Right ventricle myocardium inferior (tissue), 1 donor: ENCODE data around the gene PLXNA1. TPM values are rescaled to one million over a fixed set of nuclear protein-coding genes. Genes with fewer than 3 reads are reported as not detected.
A peak's percentile ranks its signal among the peaks of the same experiment; 100 is the strongest.

ENCODE experiments used
- ATAC-seq: fragments of 200-7000 bp; cut with Tn5 transposase; one replicate; pipeline ENCODE4 v1.9.1; 2020; ENCODE audit warnings: mild to moderate bottlenecking, moderate library complexity
- DNase-seq: peaks from one replicate; pipeline ENCODE4 v3.0.0; 2021; ENCODE audit errors: missing footprints
- intact Hi-C: fragments of 100-400 bp; cut with DNase I; formaldehyde crosslinking; loops from one replicate; pipeline ENCODE4 v1.11.0; 2022
- total RNA-seq: library from RNA; stranded (reverse); fragmentation: NEBNext Ultra II Directional; extraction: Animal tissue kit (Norgen Biotek cat#: 25700); gene quantifications from one replicate; pipeline ENCODE4 v1.2.1, GENCODE V29; 2021
- donor health status: DM: no; HTN: yes; CAD: no; lungs with severe emphysema.

Gene PLXNA1
- total RNA-seq, 1 donor from 2014 or later = 29.6 TPM

DNA sequence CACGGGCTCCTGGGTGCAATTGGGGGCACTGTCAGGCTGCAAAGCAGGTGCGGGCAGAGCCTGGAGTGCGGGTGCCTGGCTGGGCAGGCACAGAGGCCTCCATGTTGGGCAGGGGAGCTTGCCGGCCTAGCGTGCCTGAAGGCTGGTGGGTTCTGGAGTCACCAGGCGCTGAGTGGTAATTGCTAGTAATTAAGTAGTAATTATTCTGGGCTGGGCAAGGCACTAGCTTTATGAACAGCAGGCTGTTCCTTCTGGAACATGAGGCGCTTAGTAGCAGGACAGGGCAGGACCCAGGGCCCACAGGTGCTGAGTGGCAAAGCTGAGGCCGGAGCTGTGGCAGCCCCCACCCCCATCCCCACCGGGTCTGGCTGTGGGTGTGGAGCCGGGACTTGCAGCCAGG is 25.3 kb downstream of the PLXNA1 start:
- intact Hi-C loops = no loop called here
- DNase-seq (no peak), ATAC-seq (no peak)

DNA sequence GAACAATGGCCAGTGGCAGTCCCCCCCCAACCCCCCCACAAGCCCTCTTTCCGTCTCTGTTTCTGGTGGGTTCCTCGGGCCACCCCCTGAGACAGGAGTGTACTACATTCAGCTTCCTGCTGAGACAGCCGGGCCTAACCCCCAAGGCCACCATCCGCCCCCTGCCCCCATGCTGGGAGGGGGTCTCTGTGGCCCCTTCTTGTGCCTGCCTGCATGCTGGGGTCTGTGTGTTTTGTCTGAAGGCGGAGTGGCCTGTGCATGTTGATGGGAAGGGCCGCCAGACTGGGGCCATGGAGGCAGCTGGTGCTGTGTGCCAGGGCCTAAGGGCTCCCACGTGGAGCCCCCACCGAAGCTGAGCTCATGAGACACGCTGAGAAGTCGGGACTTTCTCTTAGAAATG is 26.6 kb downstream of the PLXNA1 start:
- ATAC-seq (no peak), DNase-seq (no peak)
- intact Hi-C loops = no loop called here

DNA sequence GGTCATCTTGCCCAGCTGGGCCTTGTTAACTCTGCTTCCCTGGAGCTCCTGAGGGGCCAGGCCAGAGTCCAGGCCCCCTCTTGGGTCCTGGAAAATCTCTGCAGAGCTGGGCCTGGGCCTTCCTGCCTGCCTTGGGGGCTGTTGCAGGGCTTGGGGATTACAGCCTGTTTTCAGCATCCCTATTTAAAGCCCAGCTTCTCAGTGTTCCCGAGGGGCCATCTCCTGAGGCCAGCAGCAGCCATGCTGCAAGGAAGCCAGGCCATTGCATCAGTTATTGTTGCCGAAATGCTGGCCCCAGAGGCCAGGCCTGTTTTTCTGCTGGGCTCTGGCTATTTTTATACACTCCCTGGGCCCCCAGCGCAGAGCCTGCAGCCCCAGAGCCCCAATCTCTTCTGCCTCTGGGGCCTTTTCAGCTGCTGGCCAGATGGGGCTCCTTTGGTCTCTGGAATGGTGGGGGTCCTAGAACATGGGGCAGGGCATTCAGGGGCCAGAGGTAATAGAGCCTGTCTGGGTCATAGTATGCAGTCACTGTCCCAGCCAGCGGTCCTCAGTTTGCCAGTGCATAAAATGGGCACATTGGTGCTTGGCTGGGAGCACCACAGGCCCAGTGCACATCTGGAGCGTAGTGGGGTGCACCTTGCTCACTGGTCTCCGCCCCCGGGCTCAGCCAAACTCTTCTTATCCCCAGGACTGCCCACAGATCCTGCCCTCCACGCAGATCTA is 28.5 kb downstream of the PLXNA1 start:
- peak; percentile 79 for DNase-seq
- peak; percentile 69 for ATAC-seq
- intact Hi-C loops = no loop called here

DNA sequence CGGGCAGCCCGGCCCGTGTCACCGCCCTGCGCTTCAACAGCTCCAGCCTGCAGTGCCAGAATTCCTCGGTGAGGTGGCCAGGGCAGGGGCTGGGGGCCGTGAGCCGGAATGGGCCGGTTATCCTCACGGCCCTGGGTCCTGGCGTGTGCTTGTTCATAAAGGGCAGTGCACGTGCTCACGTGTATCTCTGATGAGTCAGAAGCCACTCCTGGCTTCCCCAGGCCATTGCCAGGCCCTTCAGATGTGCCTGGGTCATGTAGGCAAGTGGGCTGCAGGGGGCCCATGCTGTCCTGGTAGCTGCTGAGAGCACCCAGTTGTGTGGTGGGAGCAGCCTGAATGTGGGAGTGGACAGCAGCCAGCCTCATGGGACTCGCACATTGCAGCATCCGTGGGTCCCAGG is 29.2 kb downstream of the PLXNA1 start:
- DNase-seq = no peak
- intact Hi-C loops = no loop called here
- no peak for ATAC-seq

DNA sequence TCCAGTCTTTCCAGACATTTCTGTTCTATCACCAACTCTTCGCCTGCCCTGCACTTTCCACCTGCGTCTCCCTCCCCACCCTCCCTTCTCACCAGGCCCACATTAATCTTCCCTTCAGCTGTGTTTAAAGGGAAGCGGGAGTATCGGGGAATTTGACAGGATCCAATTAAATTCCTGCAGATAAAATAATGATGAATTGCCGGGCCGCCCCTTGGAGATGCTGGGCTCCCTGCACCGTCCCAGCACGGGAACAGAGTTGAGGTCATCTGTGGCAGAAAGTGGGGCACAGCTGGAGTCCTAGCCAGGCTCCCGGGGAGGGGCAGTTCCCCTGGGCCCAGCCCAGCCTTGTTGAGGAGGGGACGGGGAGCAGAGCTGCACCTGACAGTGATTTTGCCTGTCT is 30.3 kb downstream of the PLXNA1 start:
- intact Hi-C loops = no loop called here
- ATAC-seq (no peak), DNase-seq (no peak)

DNA sequence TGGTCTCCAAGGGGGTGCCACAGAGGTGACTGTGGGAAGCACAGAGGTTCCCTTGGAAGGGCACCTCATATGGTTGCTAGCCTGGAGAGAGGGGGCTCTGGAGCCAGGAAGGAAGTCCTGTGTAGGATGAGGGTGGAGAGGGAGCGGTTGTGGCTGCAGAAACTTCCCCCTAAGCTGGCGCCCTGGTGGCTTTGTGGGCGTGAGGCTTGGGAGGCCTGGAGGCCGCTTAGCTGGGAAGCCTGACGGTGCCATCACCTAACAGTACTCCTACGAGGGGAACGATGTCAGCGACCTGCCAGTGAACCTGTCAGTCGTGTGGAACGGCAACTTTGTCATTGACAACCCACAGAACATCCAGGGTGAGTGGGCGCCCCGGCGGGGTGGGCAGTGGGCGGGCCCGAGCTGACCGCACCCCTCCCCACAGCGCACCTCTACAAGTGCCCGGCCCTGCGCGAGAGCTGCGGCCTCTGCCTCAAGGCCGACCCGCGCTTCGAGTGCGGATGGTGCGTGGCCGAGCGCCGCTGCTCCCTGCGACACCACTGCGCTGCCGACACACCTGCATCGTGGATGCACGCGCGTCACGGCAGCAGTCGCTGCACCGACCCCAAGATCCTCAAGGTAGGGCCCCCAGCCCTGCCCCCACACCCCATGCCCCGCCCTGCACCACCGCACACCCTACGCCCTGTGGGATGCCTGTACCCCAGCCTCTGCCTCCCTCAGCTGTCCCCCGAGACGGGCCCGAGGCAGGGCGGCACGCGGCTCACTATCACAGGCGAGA is 31.0 kb downstream of the PLXNA1 start:
- intact Hi-C loops = no loop called here
- no peak for ATAC-seq

DNA sequence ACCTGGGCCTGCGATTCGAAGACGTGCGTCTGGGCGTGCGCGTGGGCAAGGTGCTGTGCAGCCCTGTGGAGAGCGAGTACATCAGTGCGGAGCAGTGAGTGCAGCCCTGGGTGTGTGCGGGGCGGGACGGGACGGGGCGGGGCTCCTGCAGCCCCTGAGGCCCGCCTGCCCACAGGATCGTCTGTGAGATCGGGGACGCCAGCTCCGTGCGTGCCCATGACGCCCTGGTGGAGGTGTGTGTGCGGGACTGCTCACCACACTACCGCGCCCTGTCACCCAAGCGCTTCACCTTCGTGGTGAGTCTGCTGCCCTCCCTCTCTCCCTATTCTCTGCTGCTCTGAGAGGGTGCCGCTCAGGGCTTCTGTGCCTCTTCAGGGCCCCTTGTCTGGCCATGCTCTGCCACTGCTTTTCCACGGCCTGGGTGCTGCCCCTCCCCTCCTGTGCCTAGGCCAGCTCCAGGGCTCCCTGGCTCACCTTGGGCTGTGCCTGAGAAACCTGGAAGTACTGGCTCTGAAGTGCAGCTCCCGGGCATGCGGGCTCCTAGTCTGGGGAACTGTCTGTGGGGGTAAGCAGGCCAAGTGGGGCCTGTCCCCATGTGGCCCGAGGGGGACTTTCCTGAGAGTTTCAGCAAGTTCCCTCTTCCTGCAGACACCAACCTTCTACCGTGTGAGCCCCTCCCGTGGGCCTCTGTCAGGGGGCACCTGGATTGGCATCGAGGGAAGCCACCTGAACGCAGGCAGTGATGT is 31.8 kb downstream of the PLXNA1 start:
- no peak for DNase-seq
- ATAC-seq = no peak
- intact Hi-C loops = no loop called here

More for the DNA sequence above, 31.0 kb downstream of the PLXNA1 start:
- no peak for DNase-seq

DNA sequence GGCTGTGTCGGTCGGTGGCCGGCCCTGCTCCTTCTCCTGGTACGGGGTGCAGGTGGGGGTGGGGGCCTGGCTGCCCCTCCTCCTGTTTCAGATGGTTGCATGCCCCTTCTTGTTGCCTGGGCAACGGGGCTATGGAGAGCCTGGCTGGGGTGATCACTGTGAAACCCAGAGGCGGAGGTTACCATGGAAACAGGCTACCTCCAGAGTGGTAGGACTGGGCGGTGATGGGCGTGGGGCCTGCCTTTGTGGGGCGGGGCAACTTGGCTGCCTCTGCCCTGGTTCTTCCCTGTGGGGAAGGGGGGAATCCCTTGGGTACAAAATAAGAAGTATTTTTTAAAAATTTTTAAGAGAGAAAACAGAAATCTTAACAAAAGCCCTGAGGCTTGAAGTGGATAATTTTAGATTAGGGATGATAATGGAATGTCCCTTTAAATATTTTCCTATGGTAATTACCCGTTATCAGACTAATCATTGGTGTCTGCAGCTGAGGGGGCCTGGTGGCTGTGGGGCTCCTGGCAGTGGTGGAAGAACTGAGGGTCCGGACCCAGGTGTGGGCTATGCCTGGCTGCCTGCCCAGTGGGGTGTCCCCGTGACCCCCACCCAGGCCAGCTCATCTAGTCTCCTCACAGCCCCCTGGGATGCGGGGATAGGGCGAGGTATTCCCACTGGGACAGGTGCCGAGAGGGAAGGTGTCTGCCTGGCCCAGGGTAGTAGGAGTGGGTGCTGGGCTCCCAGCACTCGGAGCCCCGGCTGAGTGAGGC is 32.5 kb downstream of the PLXNA1 start:
- DNase-seq (no peak), ATAC-seq (no peak)
- intact Hi-C loops = no loop called here

DNA sequence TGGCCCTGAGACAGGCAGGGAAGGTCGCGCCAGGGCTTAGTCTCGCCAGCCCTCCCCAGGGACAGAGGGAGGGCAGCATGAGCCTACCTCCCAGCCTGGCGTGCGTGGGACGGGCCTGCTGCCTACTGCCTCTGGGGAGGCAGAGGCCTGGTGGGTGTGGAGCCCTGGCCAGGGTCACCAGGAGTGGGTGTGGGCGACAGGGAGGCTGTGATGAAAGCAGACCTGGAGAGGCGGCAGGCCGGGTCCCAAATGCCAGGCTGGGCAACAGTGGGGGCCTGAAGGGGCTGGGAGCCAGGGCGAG is 33.1 kb downstream of the PLXNA1 start:
- ATAC-seq (no peak), DNase-seq (no peak)
- intact Hi-C loops = no loop called here

DNA sequence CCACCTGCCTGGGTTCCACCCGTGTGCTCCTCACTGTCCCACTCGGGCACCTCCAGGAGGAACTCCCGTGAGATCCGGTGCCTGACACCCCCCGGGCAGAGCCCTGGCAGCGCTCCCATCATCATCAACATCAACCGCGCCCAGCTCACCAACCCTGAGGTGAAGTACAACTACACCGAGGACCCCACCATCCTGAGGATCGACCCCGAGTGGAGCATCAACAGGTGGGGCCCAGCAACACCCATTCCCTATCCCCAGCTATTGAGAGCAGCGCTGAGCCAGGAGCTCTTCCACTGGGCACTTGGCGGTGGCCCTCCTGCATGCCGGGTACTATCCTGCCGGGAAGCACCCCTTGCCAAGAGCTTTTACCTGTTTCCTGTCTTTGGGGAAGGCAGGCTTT is 33.5 kb downstream of the PLXNA1 start:
- ATAC-seq = no peak
- intact Hi-C loops = no loop called here

DNA sequence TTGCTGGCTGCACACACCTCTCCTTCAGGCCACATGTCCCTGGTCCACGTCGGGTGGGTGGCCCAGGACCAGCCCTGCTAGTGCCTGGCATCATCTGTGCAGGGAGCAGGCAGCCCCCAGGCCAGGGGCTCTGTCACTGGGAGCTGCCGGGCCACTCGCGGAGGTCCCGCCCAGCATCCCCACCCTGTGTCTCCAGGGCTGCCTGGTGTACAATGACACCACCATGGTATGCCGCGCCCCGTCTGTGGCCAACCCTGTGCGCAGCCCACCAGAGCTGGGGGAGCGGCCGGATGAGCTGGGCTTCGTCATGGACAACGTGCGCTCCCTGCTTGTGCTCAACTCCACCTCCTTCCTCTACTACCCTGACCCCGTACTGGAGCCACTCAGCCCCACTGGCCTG is 34.3 kb downstream of the PLXNA1 start:
- DNase-seq = no peak
- no peak for ATAC-seq
- intact Hi-C loops = no loop called here

More for the DNA sequence above, 33.5 kb downstream of the PLXNA1 start:
- DNase-seq = no peak

DNA sequence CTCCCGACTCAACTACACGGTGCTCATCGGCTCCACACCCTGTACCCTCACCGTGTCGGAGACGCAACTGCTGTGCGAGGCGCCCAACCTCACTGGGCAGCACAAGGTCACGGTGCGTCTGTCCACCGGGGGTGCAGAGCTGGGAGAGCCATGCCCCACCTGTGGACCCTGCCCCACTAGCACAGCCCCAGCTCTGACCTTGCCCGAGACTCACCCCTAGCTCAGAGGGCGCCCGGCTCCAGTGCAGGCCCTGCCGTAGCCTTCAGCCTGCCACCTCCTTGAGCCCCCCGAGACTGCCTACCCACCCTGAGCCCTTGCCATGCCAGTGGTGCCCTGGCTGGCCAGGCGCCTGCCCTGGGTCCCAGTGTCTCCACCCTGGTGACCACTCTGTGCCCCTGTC is 34.9 kb downstream of the PLXNA1 start:
- intact Hi-C loops = no loop called here
- DNase-seq (no peak), ATAC-seq (no peak)

DNA sequence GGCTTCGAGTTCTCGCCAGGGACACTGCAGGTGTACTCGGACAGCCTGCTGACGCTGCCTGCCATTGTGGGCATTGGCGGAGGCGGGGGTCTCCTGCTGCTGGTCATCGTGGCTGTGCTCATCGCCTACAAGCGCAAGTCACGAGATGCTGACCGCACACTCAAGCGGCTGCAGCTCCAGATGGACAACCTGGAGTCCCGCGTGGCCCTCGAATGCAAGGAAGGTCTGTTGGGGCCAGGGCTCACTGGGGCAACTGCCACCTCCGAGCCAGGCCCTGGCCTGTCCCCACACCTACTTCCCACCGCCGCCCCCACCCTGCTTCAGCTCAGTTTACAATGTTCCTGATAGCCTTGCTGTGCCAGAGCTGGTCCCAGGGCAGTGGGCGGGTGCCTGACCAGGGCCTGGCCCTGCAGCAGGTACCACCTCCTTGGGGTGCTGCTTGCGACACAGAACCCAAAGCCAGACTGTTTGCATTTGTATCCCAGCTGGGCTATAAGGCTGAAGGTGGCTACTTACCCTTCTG is 35.5 kb downstream of the PLXNA1 start:
- no peak for ATAC-seq
- intact Hi-C loops = no loop called here
- DNase-seq = no peak

DNA sequence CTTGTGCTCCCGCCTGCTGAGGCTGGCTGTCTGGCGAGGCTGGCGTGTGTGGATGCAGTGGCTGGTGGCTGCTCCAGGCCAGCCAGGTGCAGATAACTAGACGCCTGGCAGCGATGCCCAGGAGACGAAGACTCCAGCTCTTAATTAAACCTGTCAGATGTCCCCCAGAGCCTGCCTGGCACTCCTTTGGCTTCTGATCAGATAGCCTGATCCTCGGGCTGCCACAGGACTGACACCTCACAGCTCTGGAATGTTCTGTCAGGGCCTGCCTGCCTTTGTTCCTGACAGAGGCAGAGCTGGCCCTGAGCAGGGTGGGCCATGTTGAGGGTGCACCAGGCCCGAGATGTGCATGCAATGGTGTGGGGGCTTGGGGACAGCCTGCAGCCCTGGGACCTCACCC is 36.5 kb downstream of the PLXNA1 start:
- no peak for ATAC-seq
- no peak for DNase-seq
- intact Hi-C loops = no loop called here

DNA sequence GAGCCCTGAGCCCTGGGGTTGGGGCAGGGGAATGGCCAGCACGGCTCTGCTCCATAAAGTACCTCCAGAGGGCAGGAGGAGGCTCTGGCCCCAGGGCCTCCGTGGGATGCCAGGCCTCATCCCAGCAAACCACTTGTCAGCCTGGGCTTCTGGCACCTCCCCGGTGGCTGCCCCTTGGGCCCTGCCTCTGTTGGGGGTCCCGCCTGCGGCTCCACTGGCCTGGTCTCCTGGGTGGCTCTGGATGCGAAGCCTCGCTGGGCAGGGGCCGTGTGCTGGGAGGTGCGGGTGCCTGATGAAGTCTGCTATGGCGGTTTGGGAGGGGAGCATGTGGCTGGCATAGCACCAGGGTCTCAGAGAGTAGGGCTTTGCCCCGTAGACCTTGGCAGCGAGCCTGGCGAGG is 37.6 kb downstream of the PLXNA1 start:
- DNase-seq (no peak), ATAC-seq (no peak)
- intact Hi-C loops = no loop called here

DNA sequence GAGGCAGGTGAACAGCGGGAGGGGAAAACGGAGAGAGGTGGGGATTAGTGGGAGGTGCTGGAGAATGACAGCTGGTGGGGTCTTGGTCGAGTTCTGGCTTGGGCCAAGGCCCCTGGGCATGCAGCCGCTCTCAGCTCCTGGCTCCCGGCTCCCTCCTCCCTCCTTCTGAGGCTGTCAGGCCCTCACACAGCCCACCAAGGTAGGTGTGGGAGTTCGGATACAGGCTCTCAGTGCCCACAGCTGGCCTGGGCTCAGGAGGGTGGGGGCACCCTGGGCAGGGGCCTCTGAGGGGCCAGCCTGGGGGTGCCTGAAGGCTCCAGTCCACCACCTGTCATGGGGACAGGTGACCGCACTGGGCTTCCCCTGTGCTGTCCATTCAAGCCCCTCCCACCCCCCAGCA is 39.9 kb downstream of the PLXNA1 start:
- no peak for ATAC-seq
- no peak for DNase-seq
- intact Hi-C loops = no loop called here

DNA sequence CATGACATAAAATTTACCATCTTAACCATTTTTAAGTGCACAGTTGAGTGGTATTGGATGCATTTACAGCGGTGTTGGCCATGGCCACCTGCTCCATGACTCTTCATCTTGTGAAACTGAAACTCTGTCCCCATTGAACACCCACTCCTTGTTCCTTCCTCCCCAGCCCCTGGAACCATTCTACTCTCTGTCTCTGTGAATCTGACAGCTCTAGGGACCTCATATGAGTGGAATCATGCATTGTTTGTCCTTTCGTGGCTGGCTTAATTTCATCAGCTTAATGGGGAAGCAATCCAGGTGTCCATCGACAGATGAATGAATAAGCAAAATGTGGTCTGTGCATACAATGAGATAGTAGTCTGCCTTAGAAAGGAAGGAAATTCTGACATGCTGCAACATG is 42.5 kb downstream of the PLXNA1 start:
- ATAC-seq (no peak), DNase-seq (peak; percentile 18)
- intact Hi-C loops = no loop called here

DNA sequence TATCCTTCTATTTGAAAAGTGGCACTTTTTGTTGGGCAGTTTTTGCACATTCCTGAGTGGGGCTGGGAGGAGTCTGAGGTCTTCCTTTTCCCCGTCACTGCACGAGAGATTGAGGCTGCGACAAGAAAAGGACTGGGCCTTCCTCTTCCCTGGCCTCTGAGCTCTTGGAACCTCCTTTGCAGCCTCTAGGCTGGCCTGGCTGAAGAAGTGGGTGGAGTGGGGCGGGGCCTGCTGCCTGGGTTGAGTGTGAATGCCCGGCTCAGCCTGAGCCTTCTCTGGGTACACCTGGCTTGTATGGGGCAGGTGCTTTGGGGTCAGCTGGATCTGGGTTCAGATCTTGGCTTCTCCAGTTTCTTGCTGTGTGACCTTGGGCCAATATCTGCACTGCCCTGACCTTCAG is 43.1 kb downstream of the PLXNA1 start:
- intact Hi-C loops = no loop called here
- DNase-seq = peak; percentile 13
- ATAC-seq = no peak

DNA sequence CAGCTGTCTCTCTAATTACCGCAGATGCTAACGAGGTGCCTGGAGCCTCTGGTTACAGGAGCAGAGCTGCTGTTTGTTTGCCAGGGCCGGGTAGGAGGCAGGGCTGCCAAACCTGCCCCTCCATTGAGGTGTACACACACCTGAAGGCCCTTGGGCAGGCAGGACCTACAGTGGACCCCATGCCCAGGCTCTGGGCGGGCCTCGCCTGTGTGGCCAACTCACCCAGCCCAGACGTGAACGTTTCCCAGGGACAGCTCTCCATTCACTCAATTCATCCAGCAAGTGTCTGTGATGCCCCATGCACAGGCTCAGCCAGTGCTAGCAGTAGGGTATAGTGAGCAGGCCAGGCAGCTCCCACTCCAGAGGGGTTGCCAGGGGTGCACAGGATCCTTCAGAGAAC is 43.7 kb downstream of the PLXNA1 start:
- ATAC-seq = no peak
- intact Hi-C loops = no loop called here
- peak; percentile 54 for DNase-seq
